H1 (cell line): Measurements from ENCODE around the gene NLRP10. TPM values are rescaled to one million over a fixed set of nuclear protein-coding genes. Genes with fewer than 3 reads are reported as not detected.

ENCODE experiments used
- CTCF ChIA-PET: fragments of 300-600 bp; sonication (Branson Sonifier 250); formaldehyde crosslinking; loops from one replicate; lab custom pipeline; 2021; ENCODE audit not compliant: partially characterized antibody; lab: Charles Lee
- POLR2A ChIA-PET: fragments of 300-600 bp; sonication (Branson Sonifier 250); formaldehyde crosslinking; loops from one replicate; lab custom pipeline; 2021; ENCODE audit warnings: inconsistent platforms; ENCODE audit not compliant: partially characterized antibody; lab: Charles Lee
- DNase-seq, 2 experiments: peaks; one replicate each; pipeline versions ENCODE4 v3.0.0 to v3.0.0-alpha.2; 2010 to 2022; ENCODE audit warnings: low spot score in 2 of 2, low read depth in 1 of 2, mixed read lengths in 1 of 2
- FAIRE-seq: peaks from 2 replicates; lab custom pipeline; 2011; peaks lifted over from hg19 to GRCh38; lab: Jason Lieb, UNC
- H2AFZ ChIP-seq: 2 replicates; pipeline ENCODE4 v1.8.1; 2012; ENCODE audit warnings: low read length, inconsistent platforms
- H2AK5ac ChIP-seq: 2 replicates; pipeline ENCODE4 v1.6.1; 2013; ENCODE audit warnings: low read depth, low read length
- H2BK120ac ChIP-seq: replicated peaks from 2 replicates; pipeline ENCODE3; 2013; ENCODE audit warnings: low read depth, low read length, inconsistent platforms
- H2BK12ac ChIP-seq: 2 replicates; pipeline ENCODE4 v1.6.1; 2013; ENCODE audit warnings: low read depth, low read length
- H2BK15ac ChIP-seq: 2 replicates; pipeline ENCODE4 v1.6.1; 2013; ENCODE audit warnings: low read length
- H2BK20ac ChIP-seq: 2 replicates; pipeline ENCODE4 v1.6.1; 2013; ENCODE audit warnings: low read length
- H2BK5ac ChIP-seq: 2 replicates; pipeline ENCODE4 v1.6.1; 2013; ENCODE audit warnings: low read depth, low read length
- H3K14ac ChIP-seq: 2 replicates; pipeline ENCODE4 v1.6.1; 2013; ENCODE audit warnings: inconsistent platforms; ENCODE audit not compliant: insufficient read length
- H3K18ac ChIP-seq: 2 replicates; pipeline ENCODE4 v1.6.1; 2013; ENCODE audit warnings: low read length; ENCODE audit errors: extremely low read depth
- H3K23ac ChIP-seq: 2 replicates; pipeline ENCODE4 v1.6.1; 2013; ENCODE audit warnings: inconsistent platforms; ENCODE audit not compliant: insufficient read length
- H3K23me2 ChIP-seq: 2 replicates; pipeline ENCODE4 v1.6.1; 2013; ENCODE audit warnings: low read depth, low read length
- H3K27ac ChIP-seq: 2 replicates; pipeline ENCODE4 v1.6.1; 2011; ENCODE audit warnings: low read depth, low read length, inconsistent platforms
- H3K27me3 ChIP-seq, 4 experiments: replicated peaks in 1 of 4; 1 replicate in 1 of 4; 2 replicates in 3 of 4; pipeline versions ENCODE4 v1.6.1 to v1.8.1; 2011 to 2013; ENCODE audit warnings: low read length in 3 of 4, mild to moderate bottlenecking in 3 of 4, inconsistent platforms in 2 of 4, mixed read lengths in 2 of 4, moderate library complexity in 1 of 4; ENCODE audit not compliant: control insufficient read depth in 3 of 4, insufficient read depth in 3 of 4; ENCODE audit errors: extremely low read depth in 1 of 4
- H3K36me3 ChIP-seq, 4 experiments: 2 replicates each; pipeline versions ENCODE4 v1.6.1 to v1.8.1; 2011 to 2013; ENCODE audit warnings: mild to moderate bottlenecking in 4 of 4, low read length in 3 of 4, moderate library complexity in 2 of 4, control low read depth in 1 of 4, inconsistent platforms in 1 of 4; ENCODE audit not compliant: insufficient read depth in 4 of 4, control insufficient read depth in 2 of 4
- H3K4ac ChIP-seq: replicated peaks from 2 replicates; pipeline ENCODE3; 2013; ENCODE audit warnings: low read length, low read depth, mixed read lengths, inconsistent platforms; ENCODE audit not compliant: insufficient read length
- H3K4me1 ChIP-seq, 4 experiments: replicated peaks in 1 of 4; 1 replicate in 1 of 4; 2 replicates in 3 of 4; pipeline versions ENCODE4 v1.6.1 to v1.8.1; 2011 to 2013; ENCODE audit warnings: low read length in 3 of 4, inconsistent platforms in 2 of 4, mixed read lengths in 1 of 4; ENCODE audit not compliant: insufficient read depth in 4 of 4, control insufficient read depth in 3 of 4
- H3K4me2 ChIP-seq, 2 experiments: 2 replicates each; pipeline versions ENCODE4 v1.6.1 to v1.8.1; 2011 to 2013; ENCODE audit warnings: low read depth in 2 of 2, low read length in 2 of 2, control low read depth in 1 of 2, inconsistent platforms in 1 of 2, mild to moderate bottlenecking in 1 of 2; ENCODE audit not compliant: insufficient read depth in 1 of 2
- H3K4me3 ChIP-seq, 4 experiments: fragments of 200-600, 300-600 bp in 1 of 4; sonication (generic), shearing (Covaris generic), sonication (Bioruptor Twin) in 1 of 4; 2 replicates each; pipeline versions ENCODE4 v1.5.1 to v1.8.1; 2011 to 2016; ENCODE audit warnings: low read length in 4 of 4, low read depth in 3 of 4, control low read depth in 2 of 4, inconsistent platforms in 2 of 4, mild to moderate bottlenecking in 2 of 4, mixed read lengths in 1 of 4, moderate library complexity in 1 of 4; ENCODE audit not compliant: insufficient read depth in 2 of 4; ENCODE audit errors: extremely low read depth in 1 of 4
- H3K56ac ChIP-seq: replicated peaks from 2 replicates; pipeline ENCODE3; 2013; ENCODE audit warnings: low read depth, mild to moderate bottlenecking, mixed read lengths, low read length, inconsistent platforms; ENCODE audit not compliant: insufficient read length
- H3K79me1 ChIP-seq: 2 replicates; pipeline ENCODE4 v1.6.1; 2013; ENCODE audit warnings: low read depth, low read length, control low read depth
- H3K79me2 ChIP-seq, 2 experiments: 2 replicates each; pipeline versions ENCODE4 v1.6.1 to v1.8.1; 2012 to 2013; ENCODE audit warnings: low read length in 2 of 2, mild to moderate bottlenecking in 2 of 2, inconsistent platforms in 1 of 2; ENCODE audit not compliant: insufficient read depth in 2 of 2, control insufficient read depth in 1 of 2
- H3K9ac ChIP-seq, 4 experiments: replicated peaks in 1 of 4; 1 replicate in 1 of 4; 2 replicates in 3 of 4; pipeline versions ENCODE4 v1.6.1 to v1.8.1; 2011 to 2013; ENCODE audit warnings: low read depth in 3 of 4, low read length in 3 of 4, control low read depth in 2 of 4, mild to moderate bottlenecking in 2 of 4, moderate library complexity in 2 of 4, inconsistent platforms in 1 of 4; ENCODE audit errors: extremely low read depth in 1 of 4
- H3K9me3 ChIP-seq, 2 experiments: 2 replicates each; pipeline versions ENCODE4 v1.6.1 to v1.8.1; 2012 to 2013; ENCODE audit warnings: mild to moderate bottlenecking in 2 of 2, moderate library complexity in 2 of 2, control low read depth in 1 of 2, inconsistent platforms in 1 of 2, low read depth in 1 of 2, low read length in 1 of 2, mixed read lengths in 1 of 2; ENCODE audit not compliant: insufficient read depth in 2 of 2
- H4K20me1 ChIP-seq, 2 experiments: replicated peaks in 1 of 2; 2 replicates each; pipeline versions ENCODE3 to v1.8.1; 2011 to 2013; ENCODE audit warnings: inconsistent platforms in 2 of 2, low read length in 2 of 2, mild to moderate bottlenecking in 1 of 2; ENCODE audit not compliant: insufficient read depth in 2 of 2, control insufficient read depth in 1 of 2
- H4K5ac ChIP-seq: 2 replicates; pipeline ENCODE4 v1.6.1; 2013; ENCODE audit warnings: low read length, low read depth, mixed read lengths, inconsistent platforms; ENCODE audit not compliant: insufficient read length
- H4K8ac ChIP-seq: 2 replicates; pipeline ENCODE4 v1.8.0; 2013; ENCODE audit warnings: mild to moderate bottlenecking, moderate library complexity, low read length, inconsistent platforms; ENCODE audit not compliant: insufficient read depth; ENCODE audit errors: extremely low read depth
- H4K91ac ChIP-seq: replicated peaks from 2 replicates; pipeline ENCODE3; 2013; ENCODE audit warnings: low read length, mixed read lengths, inconsistent platforms; ENCODE audit not compliant: insufficient read length
- ASH2L ChIP-seq: fragments of 200-600, 300-600 bp; sonication (generic); IDR thresholded peaks from one replicate; pipeline ENCODE4 v1.7.1; 2017; ENCODE audit warnings: low read length
- EP300 ChIP-seq, 2 experiments: IDR thresholded peaks; 1 replicate in 1 of 2; 2 replicates in 1 of 2; pipeline ENCODE4 v1.6.1; 2011 to 2012; ENCODE audit warnings: low read depth in 2 of 2, low read length in 2 of 2, mild to moderate bottlenecking in 2 of 2, borderline replicate concordance in 1 of 2, inconsistent platforms in 1 of 2, moderate library complexity in 1 of 2
- EZH2 ChIP-seq: fragments of 200-600 bp; sonication (generic); IDR thresholded peaks from 2 replicates; pipeline ENCODE4 v1.7.1; 2012; ENCODE audit warnings: low read depth, mild to moderate bottlenecking, moderate library complexity, low read length, inconsistent platforms; ENCODE audit not compliant: severe bottlenecking
- GTF2F1 ChIP-seq: IDR thresholded peaks from 2 replicates; pipeline ENCODE4 v1.6.1; 2012; ENCODE audit warnings: low read depth, low read length, improper control_type of control experiment, borderline replicate concordance
- JUN ChIP-seq: IDR thresholded peaks from 2 replicates; pipeline ENCODE4 v1.6.1; 2011; ENCODE audit warnings: low read depth, mild to moderate bottlenecking, improper control_type of control experiment, low read length
- RBBP5 ChIP-seq: IDR thresholded peaks from 2 replicates; pipeline ENCODE4 v1.7.1; 2012; ENCODE audit warnings: low read depth, mild to moderate bottlenecking, inconsistent platforms, low read length, moderate library complexity, borderline replicate concordance
- SUZ12 ChIP-seq: fragments of 200-600 bp; sonication (generic); IDR thresholded peaks from 2 replicates; pipeline ENCODE4 v1.6.1; 2012; ENCODE audit warnings: mild to moderate bottlenecking, inconsistent platforms, low read length, moderate library complexity, mixed read lengths
- TBP ChIP-seq: IDR thresholded peaks from 2 replicates; pipeline ENCODE4 v1.6.1; 2011; ENCODE audit warnings: low read depth, low read length, improper control_type of control experiment
- WGBS, 2 experiments: shearing (Covaris generic) in 1 of 2; methylation state at CpG; one replicate each; pipeline versions ENCODE4 v1.1.6 to v1.1.7; 2013 to 2015; ENCODE audit warnings: low lambda C conversion rate in 2 of 2, mixed read lengths in 2 of 2, inconsistent platforms in 1 of 2, low coverage in 1 of 2, missing lambda C conversion rate in 1 of 2; ENCODE audit not compliant: insufficient replicate concordance in 2 of 2, insufficient coverage in 1 of 2, insufficient read length in 1 of 2; ENCODE audit errors: extremely low coverage in 1 of 2, missing lambda C conversion rate in 1 of 2; 5-methylcytosine and 5-hydroxymethylcytosine counted together
- polyA plus RNA-seq, 7 experiments: library from polyadenylated mRNA; depleted of rRNA in 3 of 7; stranded (reverse) in 5 of 7; unstranded in 2 of 7; fragments of >200 nt in 5 of 7; fragments of 200-250 nt in 2 of 7; gene quantifications; 1 replicate in 5 of 7; 2 replicates in 1 of 7; 4 replicates in 1 of 7; pipeline versions ENCODE4 v1.2.1 to v1.2.3, GENCODE V29; 2011 to 2013; ENCODE audit warnings: missing spikeins in 2 of 7, mixed read lengths in 2 of 7
- total RNA-seq: library from RNA; stranded (reverse); fragmentation: NEBNext Ultra II Directional; extraction: Animal tissue kit (Norgen Biotek cat#: 25700); gene quantifications from 2 replicates; pipeline ENCODE4 v1.2.1, GENCODE V29; 2021
- TF ChIP-seq, protein P1 (sequence below): IDR thresholded peaks from 2 replicates; pipeline ENCODE4 v1.6.1; 2012; ENCODE audit warnings: inconsistent platforms

Gene NLRP10
- total and polyA plus RNA-seq, 2 of the 8 experiments (the other 6 are each of a cell fraction or from before 2014, with no cell fraction given): 0.71 TPM; not detected in 1

DNA sequence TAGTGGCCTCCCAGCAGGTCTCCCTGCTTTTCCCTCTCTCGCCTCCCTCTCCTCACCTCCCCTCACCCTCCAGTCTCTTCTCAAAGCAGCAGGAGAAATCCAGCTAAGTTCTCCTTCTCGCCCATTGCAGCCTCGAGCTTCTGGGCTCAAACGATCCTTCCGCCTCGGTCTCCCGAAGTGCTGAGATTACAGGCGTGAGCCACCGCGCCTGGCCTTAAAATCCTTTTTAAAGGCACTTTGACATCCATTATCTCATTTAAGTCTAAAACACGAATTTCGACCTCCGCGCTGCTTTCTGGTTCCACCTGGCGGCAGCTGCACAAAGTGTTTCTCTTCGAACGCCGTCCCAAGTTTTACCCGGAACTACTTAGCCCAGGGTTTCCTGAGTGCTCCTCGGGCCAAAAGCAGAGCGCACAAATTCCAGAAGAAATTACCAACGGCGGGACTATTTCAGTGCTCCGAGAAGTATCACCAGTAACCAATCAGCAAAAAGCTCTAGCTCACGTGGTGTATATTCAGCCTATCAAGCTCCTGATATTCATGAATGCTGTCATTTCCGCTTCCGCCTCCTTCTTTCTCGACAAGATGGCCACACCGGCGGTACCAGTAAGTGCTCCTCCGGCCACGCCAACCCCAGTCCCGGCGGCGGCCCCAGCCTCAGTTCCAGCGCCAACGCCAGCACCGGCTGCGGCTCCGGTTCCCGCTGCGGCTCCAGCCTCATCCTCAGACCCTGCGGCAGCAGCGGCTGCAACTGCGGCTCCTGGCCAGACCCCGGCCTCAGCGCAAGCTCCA, 21.7 kb upstream of the NLRP10 start, which contains the start of gene EIF3F:
Gene EIF3F (plus strand): TSS at position 570 of the 792 bp plus-strand sequence. CDS start 16 bp downstream, at position 586.
- no peaks in the 10 kb centered on the region for H3K27me3 ChIP-seq
- peak within 1 kb of the TSS; percentile 41; the same call in 1 of the 2 replicates for H3K27ac ChIP-seq
- H2BK20ac ChIP-seq: no peak within 1 kb of the TSS
- H2AFZ ChIP-seq: peak within 1 kb of the TSS; percentile 47
- H3K79me1 ChIP-seq: peaks cover 5% of the 10 kb centered on the region; the same call in 1 of the 2 replicates
- H3K4me2 ChIP-seq: peak within 1 kb of the TSS; percentile 85 to 91
- ChIA-PET CTCF (interaction anchor here (0.5 to 6.0 kb wide), 24 partner anchors 9 to 1281 kb away, joined by 3 to 127 read pairs (median 4); partner anchors contain the start of gene NLRP10), POLR2A (interaction anchor here (0.7 to 2.4 kb wide), 22 partner anchors 8 to 138 kb away, joined by 3 to 58 read pairs (median 4); no protein-coding TSS in a partner anchor)
- H2BK12ac ChIP-seq: peak within 1 kb of the TSS; percentile 94
- no peak within 1 kb of the TSS for H3K23ac ChIP-seq
- peak within 1 kb of the TSS; percentile 73 to 99 (median 86) for H3K4me3 ChIP-seq
- H2AK5ac ChIP-seq: no peak within 1 kb of the TSS
- no peak within 1 kb of the TSS for H2BK15ac ChIP-seq
- peaks cover 2 to 3% of the 10 kb centered on the region in 2 experiments for H4K20me1 ChIP-seq
- H3K4me1 ChIP-seq: peaks cover 0 to 5% (median 3%) of the 10 kb centered on the region in 4 experiments; a peak in 4 of 7 replicates
- WGBS, 2 experiments: 3% methylated on average over 47 of the region's 47 CpGs; no CpG with 5 or more reads in 1 of the 2 experiments
- H4K8ac ChIP-seq: peak within 1 kb of the TSS; percentile 91; the same call in 1 of the 2 replicates
- H3K18ac ChIP-seq: peak within 1 kb of the TSS; percentile 26; the same call in 1 of the 2 replicates
- H2BK120ac ChIP-seq: no peak within 1 kb of the TSS
- H3K36me3 ChIP-seq: peaks cover 0 to 21% (median 7%) of the 10 kb centered on the region in 4 experiments; a peak in 5 of 8 replicates
- peak; percentile 88 to 97 for DNase-seq
- peaks cover 6% of the 10 kb centered on the region; the same call in 1 of the 2 replicates for H3K23me2 ChIP-seq
- H3K79me2 ChIP-seq: peaks cover 10 to 32% of the 10 kb centered on the region in 2 experiments
- peak within 1 kb of the TSS; percentile 37 for H4K91ac ChIP-seq
- peak within 1 kb of the TSS; percentile 73 to 95 (median 83) for H3K9ac ChIP-seq
- H4K5ac ChIP-seq: peak within 1 kb of the TSS; percentile 37
- peak within 1 kb of the TSS; percentile 82; the same call in 1 of the 2 replicates for H2BK5ac ChIP-seq
- no peaks in the 10 kb centered on the region for H3K9me3 ChIP-seq
- peak; percentile 91 for FAIRE-seq
- H3K4ac ChIP-seq: peak within 1 kb of the TSS; percentile 91
- peak within 1 kb of the TSS; percentile 43 for H3K56ac ChIP-seq
- no peak within 1 kb of the TSS for H3K14ac ChIP-seq
- TF ChIP-seq RBBP5 (peak; percentile 42; the same call in 1 of the 2 replicates), EZH2 (no peak), EP300 (IDR thresholded peaks at IDR 0.05; ENCODE audit: borderline replicate concordance in 1 of 2, low read depth in 2 of 2, low read length in 2 of 2) (peak in 1 of 2 experiments; percentile 70; a peak in 1 of 3 replicates), JUN (0 out of 2 replicates have a peak, but pooled peaks have one; percentile 19), ASH2L (peak; percentile 79), GTF2F1 (no peak), TBP (peak; percentile 77), SUZ12 (no peak)
- TF ChIP-seq, protein P1, sequence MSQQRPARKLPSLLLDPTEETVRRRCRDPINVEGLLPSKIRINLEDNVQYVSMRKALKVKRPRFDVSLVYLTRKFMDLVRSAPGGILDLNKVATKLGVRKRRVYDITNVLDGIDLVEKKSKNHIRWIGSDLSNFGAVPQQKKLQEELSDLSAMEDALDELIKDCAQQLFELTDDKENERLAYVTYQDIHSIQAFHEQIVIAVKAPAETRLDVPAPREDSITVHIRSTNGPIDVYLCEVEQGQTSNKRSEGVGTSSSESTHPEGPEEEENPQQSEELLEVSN: peak; percentile 32; the same call in 1 of the 2 replicates
